Measurements from ENCODE around the gene WASL.

WASL gene

GRCh38 chr7:123695944-123696677 lies 52.7 kb downstream of the WASL start:
- no peak for TF ChIP-seq RAD21 (IDR thresholded peaks at IDR 0.05; ENCODE audit: low read depth)
- TF ChIP-seq ZBTB7A (IDR thresholded peaks at IDR 0.05; ENCODE audit: low read depth) = no peak
- TF ChIP-seq EGR1 (IDR thresholded peaks at IDR 0.05) = no peak
- no peak for TF ChIP-seq REST (IDR thresholded peaks at IDR 0.05; ENCODE audit: low read depth)

- TF ChIP-seq CREB1 (IDR thresholded peaks at IDR 0.05; ENCODE audit: low read depth) (no peak), EGR1 (IDR thresholded peaks at IDR 0.05) (0 out of 2 replicates have a peak, but pooled peaks have one; percentile 5)
Observed at GRCh38 chr7:123692471-123692877, 56.3 kb downstream of the WASL start.

- TF ChIP-seq YY1 (IDR thresholded peaks at IDR 0.05; ENCODE audit: low read depth) (no peak), EP300 (IDR thresholded peaks at IDR 0.05; ENCODE audit: borderline replicate concordance) (no peak), FOXM1 (IDR thresholded peaks at IDR 0.05; ENCODE audit: borderline replicate concordance, low read depth) (no peak), ZBTB7A (IDR thresholded peaks at IDR 0.05; ENCODE audit: low read depth) (no peak), TAF1 (IDR thresholded peaks at IDR 0.05; ENCODE audit: low read depth) (no peak), TCF12 (IDR thresholded peaks at IDR 0.05; ENCODE audit: low read depth) (no peak), NFIC (IDR thresholded peaks at IDR 0.05) (no peak), CEBPB (IDR thresholded peaks at IDR 0.05) (no peak), TEAD4 (IDR thresholded peaks at IDR 0.05) (no peak), CREB1 (IDR thresholded peaks at IDR 0.05; ENCODE audit: low read depth) (no peak), MAX (IDR thresholded peaks at IDR 0.05) (no peak), USF1 (IDR thresholded peaks at IDR 0.05) (no peak), RAD21 (IDR thresholded peaks at IDR 0.05; ENCODE audit: low read depth) (no peak), REST (IDR thresholded peaks at IDR 0.05; ENCODE audit: low read depth) (no peak), EGR1 (IDR thresholded peaks at IDR 0.05) (no peak)
Observed at GRCh38 chr7:123690550-123690949, 58.3 kb downstream of the WASL start.

- TF ChIP-seq REST (IDR thresholded peaks at IDR 0.05; ENCODE audit: low read depth) (no peak), MAX (IDR thresholded peaks at IDR 0.05) (no peak), TAF1 (IDR thresholded peaks at IDR 0.05; ENCODE audit: low read depth) (no peak), USF1 (IDR thresholded peaks at IDR 0.05) (no peak), TCF12 (IDR thresholded peaks at IDR 0.05; ENCODE audit: low read depth) (no peak), ZBTB7A (IDR thresholded peaks at IDR 0.05; ENCODE audit: low read depth) (no peak)
Observed at GRCh38 chr7:123689250-123689649, 59.6 kb downstream of the WASL start.

GRCh38 chr7:123687727-123688126 lies 61.1 kb downstream of the WASL start:
- TF ChIP-seq TEAD4 (IDR thresholded peaks at IDR 0.05) (no peak), TAF1 (IDR thresholded peaks at IDR 0.05; ENCODE audit: low read depth) (no peak), CEBPB (IDR thresholded peaks at IDR 0.05) (no peak), REST (IDR thresholded peaks at IDR 0.05; ENCODE audit: low read depth) (no peak), TCF12 (IDR thresholded peaks at IDR 0.05; ENCODE audit: low read depth) (no peak), FOXM1 (IDR thresholded peaks at IDR 0.05; ENCODE audit: borderline replicate concordance, low read depth) (no peak), ZBTB7A (IDR thresholded peaks at IDR 0.05; ENCODE audit: low read depth) (no peak), MAX (IDR thresholded peaks at IDR 0.05) (no peak), EGR1 (IDR thresholded peaks at IDR 0.05) (no peak), YY1 (IDR thresholded peaks at IDR 0.05; ENCODE audit: low read depth) (no peak), EP300 (IDR thresholded peaks at IDR 0.05; ENCODE audit: borderline replicate concordance) (no peak), RAD21 (IDR thresholded peaks at IDR 0.05; ENCODE audit: low read depth) (no peak), USF1 (IDR thresholded peaks at IDR 0.05) (no peak), CREB1 (IDR thresholded peaks at IDR 0.05; ENCODE audit: low read depth) (no peak)
